HG03571 (cell line): ENCODE results near the gene NOX3.
"Not testable (repeated sequence)": the region's sequence is repeated elsewhere in the genome, so short reads cannot be mapped to it uniquely, and the experiment has no call there.

ENCODE experiments used
- ATAC-seq: cut with Tn5 transposase; IDR thresholded peaks from one replicate; pipeline ENCODE4 v1.9.1; 2021; ENCODE audit not compliant: unreplicated experiment

The NOX3 gene

GRCh38 chr6:155455766-155456165 is at the start of gene NOX3:
Gene NOX3, minus strand, starts transcription at chr6:155455839. Its CDS starts 39 bp downstream, at chr6:155455800.
- ATAC-seq, result no peak

- no peak for ATAC-seq
Measured at GRCh38 chr6:155504848-155505607, 49.4 kb upstream of the NOX3 start.

- no peak for ATAC-seq
Measured at GRCh38 chr6:155502393-155502792, 46.8 kb upstream of the NOX3 start.

GRCh38 chr6:155499574-155499973 is 43.9 kb upstream of the NOX3 start:
- ATAC-seq, result no peak

- ATAC-seq, result no peak
Measured at GRCh38 chr6:155498370-155498769, 42.7 kb upstream of the NOX3 start.

GRCh38 chr6:155497273-155497672 is 41.6 kb upstream of the NOX3 start:
- ATAC-seq, result no peak

GRCh38 chr6:155495011-155495768 is 39.6 kb upstream of the NOX3 start:
- ATAC-seq, result no peak

- ATAC-seq, result no peak
Measured at GRCh38 chr6:155493694-155494143, 38.1 kb upstream of the NOX3 start.

GRCh38 chr6:155493026-155493693 is 37.5 kb upstream of the NOX3 start:
- ATAC-seq, result no peak

GRCh38 chr6:155492061-155492735 is 36.6 kb upstream of the NOX3 start:
- no peak for ATAC-seq

- ATAC-seq, result no peak
Measured at GRCh38 chr6:155491421-155491820, 35.8 kb upstream of the NOX3 start.

- ATAC-seq, result not testable (repeated sequence)
Measured at GRCh38 chr6:155488197-155488596, 32.6 kb upstream of the NOX3 start.

- ATAC-seq, result no peak
Measured at GRCh38 chr6:155487371-155488130, 31.9 kb upstream of the NOX3 start.

GRCh38 chr6:155486721-155487294 is 31.2 kb upstream of the NOX3 start:
- ATAC-seq, result no peak

- ATAC-seq, result no peak
Measured at GRCh38 chr6:155485756-155486155, 30.1 kb upstream of the NOX3 start.

GRCh38 chr6:155483858-155484257 is 28.2 kb upstream of the NOX3 start:
- ATAC-seq, result no peak

GRCh38 chr6:155481215-155481614 is 25.6 kb upstream of the NOX3 start:
- ATAC-seq, result no peak

GRCh38 chr6:155473741-155474140 is 18.1 kb upstream of the NOX3 start:
- ATAC-seq, result no peak

GRCh38 chr6:155472886-155473285 is 17.2 kb upstream of the NOX3 start:
- no peak for ATAC-seq

- not testable (repeated sequence) for ATAC-seq
Measured at GRCh38 chr6:155470979-155471616, 15.5 kb upstream of the NOX3 start.
